Keratinocyte (primary cell): ENCODE results near the gene KLF8.

Experiments
- EZH2 ChIP-seq: IDR thresholded peaks from one replicate; pipeline ENCODE4 v1.6.1; 2012; ENCODE audit warnings: inconsistent platforms, mild to moderate bottlenecking, low read length, moderate library complexity
- TF ChIP-seq, protein P1 (sequence below), 3 experiments: IDR thresholded peaks in 1 of 3; conservative IDR thresholded peaks in 1 of 3; optimal IDR thresholded peaks in 1 of 3; 2 replicates in 2 of 3; 3 replicates in 1 of 3; pipeline versions ENCODE3 to v1.5.1; 2011; ENCODE audit warnings: low read length in 3 of 3, mild to moderate bottlenecking in 3 of 3, moderate library complexity in 2 of 3, control low read depth in 1 of 3, inconsistent platforms in 1 of 3; ENCODE audit not compliant: insufficient read depth in 2 of 3; ENCODE audit errors: extremely low read depth in 1 of 3

DNA sequence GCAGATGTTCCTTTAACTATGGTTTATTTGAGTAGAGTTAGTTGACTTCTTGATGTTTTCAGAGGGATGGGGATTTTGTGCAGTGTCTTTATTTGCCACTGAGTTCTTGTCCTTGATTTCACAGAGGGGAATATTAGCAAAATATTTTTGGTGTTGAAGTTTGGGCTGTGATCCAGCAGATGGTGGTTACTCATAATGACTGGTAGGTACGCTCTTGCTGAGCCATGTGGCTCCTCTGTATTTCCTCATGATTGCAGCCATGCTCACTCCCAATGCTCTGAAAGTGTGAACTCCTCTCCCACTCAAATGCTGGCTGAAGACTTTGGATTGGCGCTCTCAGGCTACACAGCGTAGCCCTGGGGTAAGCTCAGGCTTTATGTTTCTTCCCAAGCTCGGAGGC is 77.7 kb downstream of the KLF8 start:
- TF ChIP-seq, protein P1, sequence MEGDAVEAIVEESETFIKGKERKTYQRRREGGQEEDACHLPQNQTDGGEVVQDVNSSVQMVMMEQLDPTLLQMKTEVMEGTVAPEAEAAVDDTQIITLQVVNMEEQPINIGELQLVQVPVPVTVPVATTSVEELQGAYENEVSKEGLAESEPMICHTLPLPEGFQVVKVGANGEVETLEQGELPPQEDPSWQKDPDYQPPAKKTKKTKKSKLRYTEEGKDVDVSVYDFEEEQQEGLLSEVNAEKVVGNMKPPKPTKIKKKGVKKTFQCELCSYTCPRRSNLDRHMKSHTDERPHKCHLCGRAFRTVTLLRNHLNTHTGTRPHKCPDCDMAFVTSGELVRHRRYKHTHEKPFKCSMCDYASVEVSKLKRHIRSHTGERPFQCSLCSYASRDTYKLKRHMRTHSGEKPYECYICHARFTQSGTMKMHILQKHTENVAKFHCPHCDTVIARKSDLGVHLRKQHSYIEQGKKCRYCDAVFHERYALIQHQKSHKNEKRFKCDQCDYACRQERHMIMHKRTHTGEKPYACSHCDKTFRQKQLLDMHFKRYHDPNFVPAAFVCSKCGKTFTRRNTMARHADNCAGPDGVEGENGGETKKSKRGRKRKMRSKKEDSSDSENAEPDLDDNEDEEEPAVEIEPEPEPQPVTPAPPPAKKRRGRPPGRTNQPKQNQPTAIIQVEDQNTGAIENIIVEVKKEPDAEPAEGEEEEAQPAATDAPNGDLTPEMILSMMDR (optimal IDR thresholded peaks at IDR 0.05 in 1 of 3, IDR thresholded peaks at IDR 0.05 in 1 of 3, conservative IDR thresholded peaks at IDR 0.05 in 1 of 3; ENCODE audit: extremely low read depth in 1 of 3, insufficient read depth in 2 of 3, low read length in 3 of 3) = no peak
- TF ChIP-seq EZH2 = no peak
